HG03045 (cell line): ENCODE data around the gene LGR4.

Source experiments
- ATAC-seq: cut with Tn5 transposase; IDR thresholded peaks from one replicate; pipeline ENCODE4 v1.9.1; 2021; ENCODE audit warnings: mild to moderate bottlenecking, moderate library complexity; ENCODE audit not compliant: unreplicated experiment

LGR4 gene

DNA sequence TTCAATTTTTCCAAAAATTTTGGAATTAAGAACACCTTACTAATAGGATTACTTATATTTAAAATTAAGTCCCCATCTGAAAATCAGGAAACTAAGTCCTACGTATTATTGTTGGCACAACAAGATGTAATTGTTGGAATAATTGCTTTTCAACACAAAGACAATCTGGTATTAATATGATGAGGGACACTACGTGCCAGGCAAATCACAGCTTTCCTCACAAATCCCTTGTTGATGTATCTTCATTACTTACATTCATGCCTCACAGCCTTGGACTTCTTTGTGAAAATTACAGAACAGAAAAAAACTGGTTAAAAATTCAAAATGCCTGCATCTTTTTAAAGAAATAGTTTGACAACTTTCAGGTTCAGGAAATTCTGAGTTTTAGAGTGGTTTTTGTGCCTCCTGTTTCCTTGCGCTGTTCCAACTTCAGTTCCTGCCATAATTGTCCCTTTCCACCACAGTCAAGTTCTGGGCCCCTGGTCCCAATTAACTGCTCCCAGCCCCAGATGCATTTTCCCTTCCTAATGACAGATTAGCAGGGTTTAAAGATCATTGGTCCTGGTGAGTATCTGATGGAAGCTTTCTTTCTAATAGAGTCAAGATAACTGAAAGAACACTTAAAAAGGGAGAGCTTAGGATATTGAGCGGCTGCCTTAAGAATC lies 86.3 kb downstream of the LGR4 start:
- no peak for ATAC-seq

DNA sequence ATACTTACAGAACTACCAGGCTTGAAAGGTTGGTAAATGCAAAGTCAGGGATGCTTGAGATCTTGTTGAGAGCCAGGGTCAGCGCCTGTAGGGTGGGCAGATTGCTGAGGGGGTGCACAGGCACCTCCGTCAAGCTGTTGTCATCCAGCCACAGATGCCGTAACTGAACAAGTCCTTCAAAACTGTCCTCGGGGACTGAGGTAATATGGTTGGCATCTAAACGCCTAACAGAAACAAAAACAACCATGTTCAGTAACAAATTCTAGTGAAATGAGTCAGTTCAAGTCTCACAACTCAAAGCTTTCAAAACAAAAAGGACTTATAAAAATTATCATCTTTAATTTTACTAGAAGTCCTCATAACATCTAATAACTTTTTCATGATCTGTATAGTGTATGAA lies 87.3 kb downstream of the LGR4 start:
- ATAC-seq = no peak

- no peak for ATAC-seq
These were observed 88.4 kb downstream of the LGR4 start for GRCh38 chr11:27384227-27384626.

- ATAC-seq = no peak
These were observed 88.9 kb downstream of the LGR4 start for GRCh38 chr11:27383645-27384044.

DNA sequence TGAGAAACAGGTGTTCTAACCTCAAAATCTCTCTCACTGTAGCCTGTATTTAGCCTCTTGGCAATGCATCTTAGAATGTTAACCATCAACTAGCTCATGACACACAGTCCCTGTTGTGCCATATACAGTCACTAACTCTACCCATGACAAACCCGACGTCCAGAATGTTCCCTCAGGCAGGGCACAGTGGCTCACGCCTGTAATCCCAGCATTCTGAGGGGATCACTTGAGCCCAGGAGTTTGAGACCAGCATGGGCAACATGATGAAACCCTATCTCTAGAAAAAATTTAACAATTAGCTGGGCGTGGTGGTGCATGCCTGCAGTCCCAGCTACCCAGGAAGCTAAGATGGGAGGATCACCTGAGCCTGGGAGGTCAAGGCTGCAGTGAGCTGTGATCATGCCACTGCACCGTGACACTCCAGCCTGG lies 91.3 kb downstream of the LGR4 start:
- no peak for ATAC-seq

DNA sequence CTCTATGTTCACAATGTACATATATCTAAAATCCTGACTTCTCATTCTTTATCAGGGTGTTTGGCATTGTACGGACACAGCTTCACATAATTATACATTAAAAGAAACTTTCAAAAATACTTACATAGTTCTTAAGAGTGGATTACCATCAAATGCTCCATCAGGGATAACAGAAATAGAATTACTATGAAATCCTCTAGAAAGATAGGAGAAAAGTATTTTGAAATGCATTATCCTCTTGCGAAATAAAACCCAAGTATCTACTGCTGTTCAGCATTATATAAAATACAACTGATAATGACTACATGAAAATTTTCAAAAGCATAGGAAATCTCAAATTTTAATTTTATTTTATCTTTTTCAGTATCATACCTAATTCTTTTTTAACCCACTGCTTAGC lies 91.8 kb downstream of the LGR4 start:
- no peak for ATAC-seq

DNA sequence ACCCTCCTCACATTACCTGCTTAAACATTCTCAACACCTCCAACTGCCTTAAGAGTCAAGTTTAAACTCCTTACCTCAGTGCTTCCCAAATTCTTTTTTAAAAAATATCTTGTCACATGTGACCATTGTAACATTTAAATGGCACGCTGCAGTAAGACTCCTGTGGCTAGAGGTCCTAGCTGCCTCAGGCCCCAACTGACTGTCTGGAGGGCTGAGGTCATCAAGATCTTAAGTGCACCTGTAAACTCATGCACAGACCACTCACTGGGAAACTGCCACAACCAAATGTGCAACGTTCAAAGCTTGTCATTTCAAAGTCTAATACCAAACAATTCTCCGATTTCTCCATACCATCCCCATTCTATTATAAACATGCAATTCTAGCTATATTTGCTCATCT lies 93.1 kb downstream of the LGR4 start:
- no peak for ATAC-seq

DNA sequence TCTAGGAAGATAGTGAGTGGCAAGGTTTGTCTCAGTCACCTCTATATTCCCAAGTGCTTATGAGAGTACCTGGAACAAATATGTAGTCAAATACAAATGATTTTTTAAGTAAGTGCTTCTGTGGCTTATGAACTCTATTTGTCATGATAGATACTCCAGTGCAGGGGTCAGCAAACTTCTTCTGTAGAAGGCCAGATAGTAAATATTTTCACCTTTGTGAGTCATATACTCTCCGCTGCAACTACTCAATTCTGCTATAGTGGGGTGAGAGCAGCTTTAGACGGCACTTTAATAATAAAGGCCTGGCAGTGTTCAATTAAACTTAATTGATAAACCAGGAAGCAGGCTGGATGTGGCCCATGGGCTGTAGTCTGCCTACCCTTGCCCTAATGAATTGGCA lies 97.2 kb downstream of the LGR4 start:
- ATAC-seq = no peak

GRCh38 chr11:27373856-27374602 lies 98.6 kb downstream of the LGR4 start:
- ATAC-seq = no peak

- no peak for ATAC-seq
These were observed 99.2 kb downstream of the LGR4 start for GRCh38 chr11:27373392-27373791.

GRCh38 chr11:27372164-27372563 lies 100.4 kb downstream of the LGR4 start:
- ATAC-seq = no peak

DNA sequence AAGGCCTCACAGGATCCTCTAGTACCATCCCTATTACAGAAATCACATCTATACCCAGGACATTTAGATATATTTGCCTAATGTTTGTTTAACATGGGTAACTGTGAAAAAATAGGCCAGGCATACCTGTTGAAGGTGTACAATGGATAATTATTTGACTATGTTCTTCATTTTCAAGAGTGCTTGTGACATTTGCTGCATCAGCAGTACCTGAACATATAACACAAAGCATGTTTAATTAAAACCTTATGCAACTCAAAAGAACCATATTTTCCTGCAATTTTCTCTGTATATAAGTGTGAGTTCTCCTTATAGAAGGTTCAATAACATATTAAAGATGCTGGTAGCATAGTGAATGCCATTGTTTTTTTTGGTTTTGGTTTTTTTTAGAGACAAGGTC lies 101.1 kb downstream of the LGR4 start:
- ATAC-seq = no peak

DNA sequence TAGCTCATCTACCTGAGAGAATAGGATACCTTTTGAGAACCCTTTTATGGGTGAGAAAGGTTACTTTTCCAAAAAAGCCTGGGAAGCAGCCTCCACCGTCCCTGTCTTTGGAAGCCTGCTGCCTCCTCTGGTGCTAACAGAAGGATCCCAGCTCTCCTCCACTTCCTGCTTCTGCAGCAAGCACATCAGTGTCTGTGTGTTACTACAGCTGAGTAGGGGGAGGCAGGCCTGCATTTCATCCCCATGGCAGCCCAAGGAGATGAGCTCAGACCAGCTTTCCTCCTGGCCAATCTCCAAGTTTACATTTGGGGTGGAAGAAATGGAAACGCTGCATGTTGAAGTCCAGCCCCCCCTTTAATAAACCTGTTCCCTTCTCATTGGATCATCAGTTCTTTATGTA lies 102.2 kb downstream of the LGR4 start:
- no peak for ATAC-seq

DNA sequence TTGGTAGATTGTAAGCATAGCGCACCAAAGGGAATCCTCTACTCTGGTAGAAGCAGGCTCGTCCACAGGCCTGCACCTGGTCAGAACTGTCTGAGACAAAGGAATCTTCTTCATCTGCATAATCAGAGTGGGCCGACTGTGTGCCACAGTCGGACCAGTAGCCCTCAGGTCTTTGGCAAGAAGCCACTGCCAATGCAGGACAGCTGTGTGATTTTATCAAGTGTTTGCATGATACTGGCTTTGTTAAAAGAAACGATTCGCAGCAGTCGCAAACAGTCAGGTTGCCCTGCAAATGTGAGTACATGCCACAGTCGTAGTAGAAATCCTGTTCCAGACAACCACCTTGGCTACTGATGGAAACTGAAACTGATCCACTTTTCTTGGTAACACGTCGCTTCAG lies 104.7 kb downstream of the LGR4 start:
- ATAC-seq = no peak

GRCh38 chr11:27363576-27364117 lies 108.9 kb downstream of the LGR4 start:
- ATAC-seq = no peak

- peak; percentile 100 for ATAC-seq
These were observed 109.6 kb downstream of the LGR4 start, which contains the start of gene CCDC34 for GRCh38 chr11:27362749-27363575. Gene CCDC34, minus strand, starts transcription at chr11:27363215. Its CDS starts 21 bp downstream, at chr11:27363194.

- ATAC-seq = no peak
These were observed 110.8 kb downstream of the LGR4 start for GRCh38 chr11:27361649-27362431.

- no peak for ATAC-seq
These were observed 114.3 kb downstream of the LGR4 start for GRCh38 chr11:27358296-27358695.

- no peak for ATAC-seq
These were observed 115.3 kb downstream of the LGR4 start for GRCh38 chr11:27357250-27357649.

GRCh38 chr11:27356624-27357222 lies 115.9 kb downstream of the LGR4 start:
- ATAC-seq = no peak
